Skin of body (tissue), 2 donors: ENCODE data around the gene GTPBP2. TPM values are rescaled to one million over a fixed set of nuclear protein-coding genes. Genes with fewer than 3 reads are reported as not detected.
A peak's percentile ranks its signal among the peaks of the same experiment; 100 is the strongest.
"Not testable (repeated sequence)": the region's sequence is repeated elsewhere in the genome, so short reads cannot be mapped to it uniquely, and the experiment has no call there.

Experiments
- DNase-seq: peaks from one replicate; lab custom pipeline; 2025; lab: John Stamatoyannopoulos, UW
- total RNA-seq: library from RNA; depleted of rRNA; stranded (reverse); fragments of >200 nt; gene quantifications from one replicate; pipeline ENCODE4 v1.2.3, GENCODE V29; 2014

Gene GTPBP2
- total RNA-seq, 1 donor from 2014 or later: 34.8 TPM

DNA sequence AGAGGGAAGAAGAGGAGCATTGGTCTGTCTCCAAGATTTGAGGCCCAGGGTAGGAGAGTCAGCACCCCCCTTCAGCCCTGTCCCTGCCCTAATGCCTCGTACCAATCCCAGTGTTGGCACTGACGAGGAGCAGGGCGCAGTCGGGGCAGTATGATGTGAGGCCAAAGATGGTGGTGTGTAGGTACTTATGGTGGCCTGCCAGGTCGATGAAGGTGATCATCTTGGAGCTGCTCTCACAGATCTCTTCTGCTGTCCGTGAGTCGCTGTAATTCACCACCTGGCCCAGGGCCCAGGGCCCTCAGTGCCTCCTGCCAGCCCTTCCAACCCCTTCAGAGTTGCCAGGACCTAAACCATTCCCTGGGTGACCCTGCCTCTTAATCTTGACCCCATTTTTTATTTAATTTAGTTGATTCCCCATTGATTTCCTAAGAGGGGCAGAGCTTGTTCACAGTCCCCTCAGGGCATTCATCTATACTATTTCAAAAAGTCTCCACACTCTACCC is 4.2 kb downstream of the GTPBP2 start:
- no peak for DNase-seq

DNA sequence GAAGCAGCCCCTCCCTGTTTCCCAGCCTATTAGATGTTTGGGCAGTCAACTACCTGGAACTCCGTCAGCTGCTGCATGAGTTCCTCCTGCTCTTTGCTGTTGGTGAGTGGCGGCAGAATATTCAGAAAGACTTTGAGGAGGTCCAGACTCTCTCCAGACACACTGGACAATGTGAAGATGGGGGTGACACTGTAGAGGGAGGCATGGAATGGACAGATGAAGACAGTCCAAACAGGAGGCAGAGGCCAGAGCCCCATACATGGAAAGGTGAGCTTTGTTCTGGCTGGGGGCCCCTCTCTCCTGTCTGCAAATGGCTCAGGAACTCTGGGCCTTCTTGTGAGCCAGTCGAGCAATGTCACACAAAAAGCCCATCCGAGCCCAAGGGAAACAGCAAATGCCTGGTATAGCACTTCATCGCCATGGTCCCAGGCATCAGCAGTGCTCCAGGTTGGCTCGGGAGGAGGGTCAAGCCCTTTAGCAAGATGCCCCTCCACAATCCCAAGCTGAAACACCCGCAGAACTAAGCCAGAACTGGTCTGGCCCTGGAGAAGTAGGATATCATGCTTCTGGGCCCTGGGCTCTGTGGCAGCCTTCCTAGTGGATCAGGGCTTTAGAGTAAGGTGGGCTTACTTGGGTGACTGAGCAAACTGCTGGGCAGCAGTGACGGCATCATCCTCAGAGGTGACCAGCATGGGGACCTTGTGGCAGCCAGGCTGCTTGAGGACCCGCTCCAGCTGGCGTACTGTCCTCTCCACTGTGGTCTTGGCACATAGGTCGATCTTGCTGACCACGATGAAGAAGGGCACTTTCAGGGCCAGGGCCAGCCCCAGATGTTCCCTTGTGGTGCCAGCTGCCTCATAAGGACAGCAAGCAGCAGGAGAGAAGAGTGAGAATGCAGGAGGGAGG is 4.9 kb downstream of the GTPBP2 start:
- DNase-seq: no peak

DNA sequence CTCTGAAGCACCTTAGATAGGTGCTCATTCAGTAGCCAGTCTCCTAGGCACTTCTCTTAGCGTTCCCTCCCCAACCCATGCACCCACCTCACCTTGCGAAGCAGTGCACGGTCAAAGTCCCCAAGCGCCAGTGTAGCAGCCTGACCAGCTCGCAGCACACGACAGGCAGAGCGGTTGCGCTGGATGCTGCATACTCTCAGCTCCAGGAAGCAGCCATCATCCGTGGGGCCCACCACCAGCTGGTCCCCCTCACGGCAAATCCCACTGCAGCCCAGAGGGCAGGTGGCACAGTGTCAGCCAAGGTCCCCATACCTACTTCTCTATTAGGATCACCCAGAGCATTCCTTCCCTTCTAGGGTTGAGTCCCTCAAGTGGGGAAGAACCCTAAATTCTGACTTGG is 6.5 kb downstream of the GTPBP2 start:
- no peak for DNase-seq

- no peak for DNase-seq
Observed at GRCh38 chr6:43621836-43622180, 7.3 kb downstream of the GTPBP2 start.

DNA sequence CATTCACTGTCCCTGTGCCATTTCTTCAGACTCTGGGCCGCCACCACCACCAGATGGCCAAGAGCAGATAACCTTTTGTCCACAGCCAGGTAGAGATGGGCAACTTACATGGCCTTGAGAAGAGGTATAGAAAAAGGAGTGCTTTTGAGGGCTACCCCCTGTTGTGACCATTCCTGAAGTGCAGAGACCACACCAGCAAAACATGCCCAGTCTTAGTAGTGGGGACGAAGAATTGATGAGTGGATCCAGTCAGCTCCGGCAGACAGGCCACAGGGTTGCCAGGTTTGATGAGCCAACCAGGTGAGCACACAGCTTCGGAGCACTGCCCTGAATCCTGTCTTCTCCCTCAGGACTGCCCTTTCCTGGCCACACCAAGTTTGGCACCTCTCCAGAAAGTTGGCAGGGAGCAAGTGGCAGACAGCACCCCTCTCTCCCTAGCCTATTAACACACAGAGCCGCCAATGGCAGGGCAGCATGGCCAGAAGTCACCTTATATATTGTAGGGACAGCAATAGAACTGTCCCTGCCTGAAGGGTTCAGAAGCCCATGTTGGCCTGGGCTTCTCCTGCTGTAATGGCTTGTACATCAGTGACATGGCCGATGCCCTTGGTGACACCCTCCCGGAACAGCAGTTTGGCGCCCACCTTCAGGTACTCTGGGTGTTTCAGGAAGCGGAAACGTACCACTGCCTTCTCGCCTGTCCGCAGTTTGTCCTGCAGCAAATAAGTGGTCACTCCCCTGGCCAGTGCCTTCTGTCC is 7.8 kb downstream of the GTPBP2 start:
- no peak for DNase-seq

DNA sequence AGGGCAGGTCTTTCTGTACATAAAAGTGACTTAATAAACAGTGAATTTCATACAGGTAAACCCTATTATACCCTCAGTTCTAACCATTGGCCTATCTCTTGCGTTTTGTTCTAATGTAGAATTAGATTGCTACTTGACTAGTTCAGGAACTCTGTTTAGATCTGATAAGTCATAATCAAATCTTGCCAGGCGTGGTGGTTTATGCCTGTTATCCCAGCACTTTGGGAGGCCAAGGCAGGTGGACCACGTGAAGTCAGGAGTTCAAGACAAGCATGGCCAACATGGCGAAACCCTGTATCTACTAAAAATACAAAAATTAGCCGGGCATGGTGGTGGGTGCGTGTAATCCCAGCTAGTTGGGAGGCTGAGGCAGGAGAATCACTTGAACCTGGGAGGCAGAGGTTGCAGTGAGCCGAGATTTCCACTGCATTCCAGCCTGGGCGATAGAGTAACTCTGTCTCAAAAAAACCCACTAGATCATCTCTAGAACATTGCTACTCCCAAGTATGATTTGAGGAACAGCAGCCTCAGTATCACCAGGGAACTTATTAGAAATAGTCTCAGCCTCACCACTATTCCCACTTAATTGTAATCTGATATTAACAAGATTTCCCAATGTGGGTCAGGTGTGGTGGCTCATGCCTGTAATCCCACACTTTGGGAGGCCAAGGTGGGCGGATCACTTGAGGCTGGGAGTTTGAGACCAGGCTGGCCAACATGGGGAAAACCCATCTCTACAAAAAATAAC is 12.2 kb downstream of the GTPBP2 start:
- DNase-seq: no peak

GRCh38 chr6:43614396-43614730 is 14.7 kb downstream of the GTPBP2 start:
- DNase-seq: no peak

GRCh38 chr6:43613721-43614395 is 15.2 kb downstream of the GTPBP2 start:
- no peak for DNase-seq

DNA sequence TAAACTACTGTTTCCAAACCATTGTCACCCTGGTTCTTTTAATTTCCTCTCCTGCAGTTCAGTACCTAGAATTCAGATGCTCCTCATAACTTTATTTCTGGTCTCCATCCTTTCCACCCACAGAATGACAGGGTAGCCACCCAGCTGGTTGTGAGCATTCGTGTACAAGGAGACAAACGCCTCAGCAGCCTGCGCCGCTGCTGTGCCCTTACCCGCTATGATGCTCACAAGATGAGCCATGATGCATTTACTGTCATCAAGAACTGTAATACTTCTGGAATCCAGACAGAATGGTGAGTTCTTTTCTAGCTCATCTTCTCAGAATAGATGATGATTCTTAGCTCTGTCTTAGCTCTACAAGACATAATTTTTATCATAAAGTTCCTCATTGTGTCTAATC is 18.6 kb downstream of the GTPBP2 start:
- no peak for DNase-seq

DNA sequence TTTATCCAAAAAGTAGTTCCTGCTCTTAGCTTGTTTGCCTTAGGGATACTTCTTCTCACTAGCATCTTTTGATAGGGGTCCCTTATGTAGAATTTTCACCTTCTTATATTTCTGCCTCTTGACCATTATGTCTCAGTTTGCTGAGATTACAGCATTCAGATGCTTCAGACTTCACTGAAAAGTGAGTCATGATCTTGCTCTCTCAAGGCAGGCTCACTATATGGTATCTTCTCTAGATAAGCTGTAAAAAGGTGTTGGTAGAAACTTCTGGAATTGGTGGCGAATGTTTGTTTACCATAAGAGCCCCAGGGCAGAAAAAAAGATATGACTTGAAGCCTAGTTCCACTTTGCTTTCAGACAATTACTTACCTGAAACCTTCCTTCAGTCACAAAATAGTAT is 19.7 kb downstream of the GTPBP2 start:
- no peak for DNase-seq

- DNase-seq: no peak
Observed at GRCh38 chr6:43608807-43609206, 20.3 kb downstream of the GTPBP2 start.

DNA sequence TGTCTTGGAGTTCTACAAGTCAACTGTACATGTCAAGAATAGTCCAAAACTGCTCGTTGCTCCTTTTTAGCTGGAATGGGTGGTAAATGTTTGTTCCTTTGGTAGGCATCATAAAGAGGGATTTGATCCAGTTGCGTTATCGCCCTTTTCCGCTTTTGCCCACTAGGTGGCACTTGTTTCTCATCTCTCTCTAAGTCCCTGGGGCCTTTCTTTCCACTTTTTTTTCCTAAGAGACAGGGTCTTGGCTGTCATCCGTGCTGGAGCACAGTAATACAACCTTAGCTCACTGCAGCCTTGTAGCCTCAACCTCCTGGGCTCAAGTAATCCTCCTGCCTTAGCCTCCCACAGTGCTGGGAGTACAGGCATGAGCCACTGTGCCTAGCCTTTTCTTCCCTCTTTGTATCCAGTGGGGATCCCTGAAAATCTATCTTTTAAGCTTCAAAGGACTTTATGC is 20.7 kb downstream of the GTPBP2 start:
- peak; percentile 40 for DNase-seq

DNA sequence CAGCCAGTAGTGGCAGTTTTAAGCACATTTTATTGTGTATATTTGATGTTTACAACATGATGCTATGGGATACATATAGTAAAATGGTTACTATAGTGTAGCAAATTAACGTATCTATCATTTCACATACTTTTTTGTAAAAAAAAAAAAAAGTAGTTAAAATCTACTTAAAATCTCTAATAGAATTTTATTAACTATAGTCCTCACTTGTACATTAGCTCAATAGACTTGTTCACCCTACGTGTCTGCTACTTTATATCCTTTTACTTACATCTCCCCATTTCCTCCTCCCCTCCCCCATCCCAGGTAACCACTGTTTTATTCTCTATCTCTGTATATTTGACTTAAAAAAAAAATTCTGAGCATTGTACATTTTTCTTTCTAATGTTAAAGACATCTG is 23.0 kb downstream of the GTPBP2 start:
- no peak for DNase-seq

GRCh38 chr6:43604174-43604573 is 24.9 kb downstream of the GTPBP2 start:
- no peak for DNase-seq

DNA sequence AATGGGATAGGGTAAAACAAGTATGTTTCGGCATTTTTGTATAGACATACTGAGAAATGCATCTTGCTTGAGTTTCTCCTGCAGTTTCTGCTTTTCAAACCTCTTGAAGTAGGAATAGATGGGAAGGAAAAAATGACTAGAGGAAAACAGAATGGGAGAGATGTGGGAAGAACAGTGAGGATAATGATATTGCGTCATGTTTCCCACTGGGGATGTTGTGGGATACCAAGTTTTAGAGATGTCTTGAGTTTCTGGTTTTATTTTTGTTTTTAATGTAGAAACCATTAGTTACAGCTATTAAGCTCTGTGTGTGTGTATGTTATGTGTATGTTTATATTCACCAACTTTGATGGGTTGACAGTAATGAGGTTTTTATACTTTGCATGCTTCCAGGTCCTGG is 28.5 kb downstream of the GTPBP2 start:
- DNase-seq: no peak

GRCh38 chr6:43593938-43594337 is 35.1 kb downstream of the GTPBP2 start:
- DNase-seq: no peak

DNA sequence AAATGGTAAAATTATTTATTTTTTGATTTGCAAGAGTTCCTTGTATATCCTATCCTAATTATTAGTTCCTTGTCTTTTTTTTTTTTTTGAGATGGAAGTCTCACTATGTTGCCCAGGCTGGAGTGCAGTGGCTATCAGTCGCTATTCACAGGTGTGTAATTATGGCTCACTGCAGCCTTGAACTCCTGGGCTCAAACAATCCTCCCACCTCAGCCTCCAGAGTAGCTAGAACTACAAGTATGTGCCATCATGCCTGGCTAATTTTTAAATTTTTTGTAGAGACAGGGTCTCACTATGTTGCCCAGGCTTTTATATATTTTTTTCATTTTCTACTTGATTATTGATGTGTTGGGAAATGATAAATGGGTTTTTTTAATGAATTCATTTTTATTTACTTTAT is 39.5 kb downstream of the GTPBP2 start:
- DNase-seq: not testable (repeated sequence)

- DNase-seq: no peak
Observed at GRCh38 chr6:43588194-43588593, 40.9 kb downstream of the GTPBP2 start.

DNA sequence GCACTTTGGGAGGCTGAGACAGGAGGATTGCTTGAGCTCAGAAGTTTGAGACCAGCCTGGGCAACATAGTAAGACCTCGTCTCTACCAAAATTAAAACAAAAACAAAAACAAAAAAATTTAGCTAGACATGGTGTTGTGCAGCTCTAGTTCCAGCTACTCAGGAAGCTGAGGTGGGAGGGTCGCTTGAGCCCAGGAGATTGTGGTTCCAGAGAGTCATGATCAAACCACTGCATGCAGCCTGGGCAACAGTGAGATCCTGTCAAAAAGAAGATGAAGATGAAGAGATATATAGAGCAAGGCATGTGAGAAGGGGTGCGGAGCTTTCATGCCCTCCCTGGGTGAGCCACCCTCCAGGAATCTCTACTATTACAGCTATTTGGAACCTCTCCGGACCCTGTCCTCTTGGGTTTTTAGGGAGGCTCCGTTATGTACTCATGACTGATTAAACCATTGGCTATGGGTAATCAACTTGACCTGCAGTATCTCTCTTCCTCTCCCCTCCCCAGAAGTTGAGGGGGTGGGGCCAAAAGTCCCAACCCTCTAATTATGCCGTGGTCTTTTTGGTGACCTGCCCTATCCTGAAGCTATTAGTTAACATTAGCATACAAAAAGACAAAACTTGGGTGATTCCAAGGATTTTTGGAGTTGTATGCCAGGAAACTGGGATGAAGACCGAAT is 44.0 kb downstream of the GTPBP2 start:
- DNase-seq: no peak

DNA sequence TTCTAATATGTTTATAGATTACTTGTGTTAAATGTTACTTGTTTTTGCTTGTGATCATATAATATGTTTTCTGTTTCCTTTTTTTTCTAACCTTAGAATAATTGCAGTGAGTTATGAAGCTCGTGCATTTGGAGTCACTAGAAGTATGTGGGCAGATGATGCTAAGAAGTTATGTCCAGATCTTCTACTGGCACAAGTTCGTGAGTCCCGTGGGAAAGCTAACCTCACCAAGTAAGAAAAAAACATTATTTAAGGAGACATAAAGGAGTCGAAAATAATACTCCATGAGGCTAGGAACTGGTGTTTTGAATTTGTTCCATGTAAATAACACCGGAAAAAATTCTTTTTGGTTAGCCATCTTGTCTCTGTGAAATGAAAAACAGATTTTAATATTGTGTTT is 46.2 kb downstream of the GTPBP2 start:
- DNase-seq: no peak

- DNase-seq: no peak
Observed at GRCh38 chr6:43579171-43579570, 49.9 kb downstream of the GTPBP2 start.
